Activated T-cell treated with anti-CD3 and anti-CD28 coated beads for 48 hours (primary cell): ENCODE data around the gene PIGQ.
A peak's percentile ranks its signal among the peaks of the same experiment; 100 is the strongest.
"Not testable (repeated sequence)": the region's sequence is repeated elsewhere in the genome, so short reads cannot be mapped to it uniquely, and the experiment has no call there.

Source experiments
- DNase-seq: peaks from one replicate; pipeline ENCODE4 v3.0.0-alpha.2; 2020; ENCODE audit warnings: low read depth

Gene PIGQ

GRCh38 chr16:586047-586644 is 16.4 kb downstream of the PIGQ start:
- DNase-seq, result no peak

GRCh38 chr16:586645-587590 is 17.1 kb downstream of the PIGQ start:
- no peak for DNase-seq

- DNase-seq, result peak; percentile 65
Observed at GRCh38 chr16:588639-588888, 18.8 kb downstream of the PIGQ start.

GRCh38 chr16:588889-589657 is 19.3 kb downstream of the PIGQ start:
- peak; percentile 96 for DNase-seq

- peak; percentile 98 for DNase-seq
Observed at GRCh38 chr16:589658-590187, 20.0 kb downstream of the PIGQ start, which contains the start of gene RAB40C. Gene RAB40C, plus strand, starts transcription at chr16:590066. Its CDS starts 226 bp downstream, at chr16:590292.

- DNase-seq, result no peak
Observed at GRCh38 chr16:590188-590814, 20.5 kb downstream of the PIGQ start.

- no peak for DNase-seq
Observed at GRCh38 chr16:590815-591200, 21.0 kb downstream of the PIGQ start.

GRCh38 chr16:591231-591630 is 21.5 kb downstream of the PIGQ start:
- no peak for DNase-seq

- DNase-seq, result no peak
Observed at GRCh38 chr16:591892-592517, 22.2 kb downstream of the PIGQ start.

GRCh38 chr16:592518-593306 is 22.9 kb downstream of the PIGQ start:
- DNase-seq, result no peak

GRCh38 chr16:593406-593805 is 23.6 kb downstream of the PIGQ start:
- no peak for DNase-seq

- no peak for DNase-seq
Observed at GRCh38 chr16:593807-594206, 24.0 kb downstream of the PIGQ start.

- DNase-seq, result no peak
Observed at GRCh38 chr16:595094-595528, 25.3 kb downstream of the PIGQ start.

GRCh38 chr16:595942-596735 is 26.4 kb downstream of the PIGQ start:
- DNase-seq, result no peak

- DNase-seq, result no peak
Observed at GRCh38 chr16:596736-597060, 26.9 kb downstream of the PIGQ start.

- DNase-seq, result not testable (repeated sequence)
Observed at GRCh38 chr16:597655-598054, 27.9 kb downstream of the PIGQ start.

- DNase-seq, result no peak
Observed at GRCh38 chr16:598823-599739, 29.3 kb downstream of the PIGQ start.

- no peak for DNase-seq
Observed at GRCh38 chr16:600781-601180, 31.0 kb downstream of the PIGQ start.

GRCh38 chr16:603933-604332 is 34.2 kb downstream of the PIGQ start:
- DNase-seq, result no peak
